ENCODE results near the gene RPS6KA6. TPM values are rescaled to one million over a fixed set of nuclear protein-coding genes. Genes with fewer than 3 reads are reported as not detected.

The RPS6KA6 gene
- total RNA-seq, 2 experiments from 2014 or later = 0.09 to 0.12 TPM

GRCh38 chrX:84188320-84188834 is 378 bp upstream of the RPS6KA6 start:
- peak overlapping the region; percentile 31 for H3K4me3 Mint-ChIP-seq
- H3K4me1 Mint-ChIP-seq = peaks cover 4% of the 10 kb centered on the region
- ChIA-PET CTCF (no interaction called here), POLR2A (no interaction called here)
- peaks cover 1% of the 10 kb centered on the region for H3K36me3 Mint-ChIP-seq (ENCODE audit: low read depth)
- H3K27me3 Mint-ChIP-seq = peaks cover 25% of the 10 kb centered on the region
- intact Hi-C loops (cut with DNase I, micrococcal nuclease) = no loop called here
- H3K27ac Mint-ChIP-seq = no peak overlapping the region
- no peak for ATAC-seq
- H3K9me3 Mint-ChIP-seq (ENCODE audit: low read depth) = peaks cover 5% of the 10 kb centered on the region
- peak; percentile 11 for DNase-seq

- Mint-ChIP-seq H3K27ac (no peak overlapping the region), H3K4me3 (peak overlapping the region; percentile 38), H3K27me3 (peaks cover 28% of the 10 kb centered on the region), H3K36me3 (ENCODE audit: low read depth) (peaks cover 1% of the 10 kb centered on the region), H3K4me1 (peaks cover 4% of the 10 kb centered on the region), H3K9me3 (ENCODE audit: low read depth) (peaks cover 5% of the 10 kb centered on the region)
- CTCF ChIA-PET = no interaction called here
- DNase-seq (no peak), ATAC-seq (no peak)
- POLR2A ChIA-PET = no interaction called here
- intact Hi-C loops (cut with DNase I, micrococcal nuclease) = no loop called here
These were observed 1.1 kb downstream of the RPS6KA6 start for GRCh38 chrX:84186603-84187532.

- POLR2A ChIA-PET = no interaction called here
- H3K4me3 Mint-ChIP-seq = no peak overlapping the region
- no peak overlapping the region for H3K27ac Mint-ChIP-seq
- peaks cover 4% of the 10 kb centered on the region for H3K4me1 Mint-ChIP-seq
- intact Hi-C loops (cut with DNase I, micrococcal nuclease) = no loop called here
- DNase-seq = no peak
- H3K27me3 Mint-ChIP-seq = peaks cover 17% of the 10 kb centered on the region
- no peaks in the 10 kb centered on the region for H3K9me3 Mint-ChIP-seq (ENCODE audit: low read depth)
- ATAC-seq = no peak
- CTCF ChIA-PET = no interaction called here
- no peaks in the 10 kb centered on the region for H3K36me3 Mint-ChIP-seq (ENCODE audit: low read depth)
These were observed 5.5 kb downstream of the RPS6KA6 start for GRCh38 chrX:84182516-84182915.

- no peaks in the 10 kb centered on the region for H3K4me1 Mint-ChIP-seq
- POLR2A ChIA-PET = no interaction called here
- no peaks in the 10 kb centered on the region for H3K9me3 Mint-ChIP-seq (ENCODE audit: low read depth)
- H3K36me3 Mint-ChIP-seq (ENCODE audit: low read depth) = no peaks in the 10 kb centered on the region
- CTCF ChIA-PET = no interaction called here
- no peak for DNase-seq
- no peak overlapping the region for H3K4me3 Mint-ChIP-seq
- intact Hi-C loops (cut with DNase I, micrococcal nuclease) = no loop called here
- ATAC-seq = no peak
- H3K27me3 Mint-ChIP-seq = no peaks in the 10 kb centered on the region
- H3K27ac Mint-ChIP-seq = no peak overlapping the region
These were observed 12.0 kb downstream of the RPS6KA6 start for GRCh38 chrX:84175958-84176357.

DNA sequence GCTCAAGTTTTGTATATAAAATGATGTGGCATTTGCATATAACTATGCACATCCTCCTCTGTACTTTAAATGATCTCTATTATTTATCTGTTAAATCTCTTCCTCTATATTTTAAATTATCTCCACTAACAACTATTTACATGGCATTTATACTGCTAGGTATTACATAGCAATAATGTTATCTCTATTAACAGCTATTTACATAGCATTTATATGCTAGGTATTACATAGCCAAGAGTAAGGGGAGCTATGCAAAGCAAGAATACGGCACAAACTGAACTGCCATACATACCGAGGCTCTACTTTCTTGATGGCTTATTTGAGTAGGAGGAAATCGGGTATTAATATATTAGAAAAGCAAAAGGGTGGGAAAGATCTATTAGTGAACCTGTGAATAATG is 12.7 kb downstream of the RPS6KA6 start:
- POLR2A ChIA-PET = no interaction called here
- ATAC-seq = no peak

GRCh38 chrX:84174348-84174747 is 13.7 kb downstream of the RPS6KA6 start:
- no peak overlapping the region for H3K4me3 Mint-ChIP-seq

More for the DNA sequence above, 12.7 kb downstream of the RPS6KA6 start:
- H3K4me1 Mint-ChIP-seq = no peaks in the 10 kb centered on the region
- CTCF ChIA-PET = no interaction called here
- intact Hi-C loops (cut with DNase I, micrococcal nuclease) = no loop called here
- H3K4me3 Mint-ChIP-seq = no peak overlapping the region
- no peak for DNase-seq
- no peaks in the 10 kb centered on the region for H3K27me3 Mint-ChIP-seq
- no peaks in the 10 kb centered on the region for H3K36me3 Mint-ChIP-seq (ENCODE audit: low read depth)
- H3K9me3 Mint-ChIP-seq (ENCODE audit: low read depth) = no peaks in the 10 kb centered on the region
- H3K27ac Mint-ChIP-seq = no peak overlapping the region

GRCh38 chrX:84170931-84171330 is 17.1 kb downstream of the RPS6KA6 start:
- no peaks in the 10 kb centered on the region for H3K4me1 Mint-ChIP-seq
- no peaks in the 10 kb centered on the region for H3K36me3 Mint-ChIP-seq (ENCODE audit: low read depth)
- no peak overlapping the region for H3K4me3 Mint-ChIP-seq
- intact Hi-C loops (cut with DNase I, micrococcal nuclease) = no loop called here
- DNase-seq (no peak), ATAC-seq (no peak)
- no peak overlapping the region for H3K27ac Mint-ChIP-seq
- POLR2A ChIA-PET = no interaction called here
- H3K9me3 Mint-ChIP-seq (ENCODE audit: low read depth) = no peaks in the 10 kb centered on the region
- no peaks in the 10 kb centered on the region for H3K27me3 Mint-ChIP-seq
- CTCF ChIA-PET = no interaction called here

More at GRCh38 chrX:84174348-84174747, 13.7 kb downstream of the RPS6KA6 start:
- H3K4me1 Mint-ChIP-seq = no peaks in the 10 kb centered on the region
- H3K27ac Mint-ChIP-seq = no peak overlapping the region
- H3K27me3 Mint-ChIP-seq = no peaks in the 10 kb centered on the region
- DNase-seq (no peak), ATAC-seq (no peak)
- intact Hi-C loops (cut with DNase I, micrococcal nuclease) = no loop called here
- POLR2A ChIA-PET = no interaction called here
- H3K36me3 Mint-ChIP-seq (ENCODE audit: low read depth) = no peaks in the 10 kb centered on the region
- CTCF ChIA-PET = no interaction called here
- no peaks in the 10 kb centered on the region for H3K9me3 Mint-ChIP-seq (ENCODE audit: low read depth)

- Mint-ChIP-seq H3K27ac (no peak overlapping the region), H3K9me3 (ENCODE audit: low read depth) (no peaks in the 10 kb centered on the region), H3K36me3 (ENCODE audit: low read depth) (no peaks in the 10 kb centered on the region), H3K4me1 (no peaks in the 10 kb centered on the region), H3K27me3 (no peaks in the 10 kb centered on the region), H3K4me3 (no peak overlapping the region)
- POLR2A ChIA-PET = no interaction called here
- intact Hi-C loops (cut with DNase I, micrococcal nuclease) = no loop called here
- DNase-seq (no peak), ATAC-seq (no peak)
- CTCF ChIA-PET = no interaction called here
These were observed 19.4 kb downstream of the RPS6KA6 start for GRCh38 chrX:84168574-84168973.

DNA sequence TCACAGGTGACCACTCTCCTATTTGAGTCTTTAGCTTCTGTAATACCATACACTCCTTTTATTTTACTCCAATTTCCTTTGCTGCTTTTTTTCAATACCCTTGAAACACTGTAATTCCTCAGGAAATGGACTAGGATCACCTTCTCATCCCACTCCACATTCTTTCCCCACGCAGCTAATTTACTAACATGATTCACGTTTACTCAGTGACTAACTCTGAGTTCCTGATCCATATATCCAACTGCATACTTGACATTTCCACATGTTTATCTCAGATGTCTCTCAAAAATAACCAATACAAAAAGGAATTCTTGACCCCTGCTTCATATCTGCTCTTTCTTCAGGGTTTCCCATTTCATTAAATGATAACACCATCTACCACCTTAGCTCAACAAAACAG is 19.9 kb downstream of the RPS6KA6 start:
- Mint-ChIP-seq H3K4me3 (no peak overlapping the region), H3K27me3 (no peaks in the 10 kb centered on the region), H3K9me3 (ENCODE audit: low read depth) (no peaks in the 10 kb centered on the region), H3K4me1 (no peaks in the 10 kb centered on the region), H3K27ac (no peak overlapping the region), H3K36me3 (ENCODE audit: low read depth) (no peaks in the 10 kb centered on the region)
- ATAC-seq (no peak), DNase-seq (no peak)
- POLR2A ChIA-PET = no interaction called here
- CTCF ChIA-PET = no interaction called here
- intact Hi-C loops (cut with DNase I, micrococcal nuclease) = no loop called here

DNA sequence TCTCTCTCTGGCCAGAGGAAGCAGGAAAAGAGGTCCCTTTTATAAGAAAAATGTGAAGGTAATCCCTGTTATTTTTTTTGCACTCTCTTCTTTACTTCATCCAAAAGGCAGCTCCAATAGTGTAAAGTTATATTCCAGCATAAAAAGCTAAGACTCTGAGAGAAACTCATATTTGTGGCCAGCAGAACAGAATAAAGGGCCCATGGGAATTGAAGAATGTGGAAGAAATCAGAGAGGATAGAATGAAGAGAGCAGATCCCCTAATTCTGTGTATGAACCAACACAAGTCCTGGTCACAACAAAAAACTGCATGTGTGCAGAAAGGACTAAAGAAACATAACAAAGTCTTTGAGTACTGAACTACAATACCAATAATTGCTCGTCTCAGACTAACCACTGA is 22.3 kb downstream of the RPS6KA6 start:
- no peak for ATAC-seq
- no peaks in the 10 kb centered on the region for H3K4me1 Mint-ChIP-seq
- H3K27me3 Mint-ChIP-seq = no peaks in the 10 kb centered on the region
- H3K9me3 Mint-ChIP-seq (ENCODE audit: low read depth) = no peaks in the 10 kb centered on the region
- H3K27ac Mint-ChIP-seq = no peak overlapping the region
- CTCF ChIA-PET = no interaction called here
- POLR2A ChIA-PET = no interaction called here
- no peaks in the 10 kb centered on the region for H3K36me3 Mint-ChIP-seq (ENCODE audit: low read depth)
- intact Hi-C loops (cut with DNase I, micrococcal nuclease) = no loop called here
- DNase-seq = no peak
- H3K4me3 Mint-ChIP-seq = no peak overlapping the region

DNA sequence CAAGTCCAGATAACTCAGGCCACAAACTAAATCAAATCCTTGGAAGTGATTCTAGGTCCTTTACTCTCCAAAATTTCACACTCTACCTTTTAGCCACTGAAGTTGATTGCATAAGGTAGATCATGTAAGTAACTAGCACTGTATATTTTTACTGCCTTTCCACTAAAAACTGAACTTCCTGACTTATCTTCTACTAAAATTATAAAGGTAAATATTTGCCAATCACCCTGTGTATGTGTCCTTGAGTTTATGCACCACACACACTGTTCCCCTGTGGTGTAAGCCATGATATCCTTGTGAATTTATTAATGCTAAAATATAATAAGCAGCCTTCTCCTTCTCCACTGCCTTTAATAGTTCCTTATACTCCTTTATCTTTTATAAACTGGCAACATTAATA is 25.6 kb downstream of the RPS6KA6 start:
- CTCF ChIA-PET = no interaction called here
- Mint-ChIP-seq H3K9me3 (ENCODE audit: low read depth) (no peaks in the 10 kb centered on the region), H3K27ac (no peak overlapping the region), H3K27me3 (no peaks in the 10 kb centered on the region), H3K4me1 (no peaks in the 10 kb centered on the region), H3K36me3 (ENCODE audit: low read depth) (no peaks in the 10 kb centered on the region), H3K4me3 (no peak overlapping the region)
- intact Hi-C loops (cut with DNase I, micrococcal nuclease) = no loop called here
- POLR2A ChIA-PET = no interaction called here
- no peak for DNase-seq
- no peak for ATAC-seq

DNA sequence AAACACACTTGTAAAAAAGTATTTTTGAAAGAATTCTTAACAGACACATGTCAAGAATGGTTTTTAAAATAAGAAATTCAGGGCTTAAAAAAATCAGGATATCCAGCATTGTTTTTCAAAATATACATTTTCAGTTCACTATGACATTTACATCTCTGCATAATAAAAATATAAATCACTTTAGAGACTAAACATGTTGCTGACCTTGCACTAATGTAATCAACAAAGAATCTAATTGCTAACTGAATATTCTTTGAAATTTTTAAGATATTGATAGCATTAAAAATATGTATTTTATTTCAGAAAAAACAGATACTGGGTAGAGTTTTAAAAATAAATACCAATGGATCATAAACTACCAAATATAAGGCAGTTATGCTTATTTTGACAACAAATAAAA is 26.4 kb downstream of the RPS6KA6 start:
- Mint-ChIP-seq H3K4me3 (no peak overlapping the region), H3K9me3 (ENCODE audit: low read depth) (no peaks in the 10 kb centered on the region), H3K36me3 (ENCODE audit: low read depth) (no peaks in the 10 kb centered on the region), H3K4me1 (no peaks in the 10 kb centered on the region), H3K27me3 (no peaks in the 10 kb centered on the region), H3K27ac (no peak overlapping the region)
- ChIA-PET POLR2A (no interaction called here), CTCF (no interaction called here)
- ATAC-seq (no peak), DNase-seq (no peak)
- intact Hi-C loops (cut with DNase I, micrococcal nuclease) = no loop called here

Data from activated CD4-positive, alpha-beta T cell treated with anti-CD3 and anti-CD28 coated beads for 36 hours (primary cell).